NOMO-1 (cell line): ENCODE measurements around the gene INPPL1.
"Not testable (repeated sequence)": the region's sequence is repeated elsewhere in the genome, so short reads cannot be mapped to it uniquely, and the experiment has no call there.

Experiments used
- DNase-seq, 2 experiments: peaks; one replicate each; lab custom pipeline; 2025; ENCODE audit not compliant: unreplicated experiment in 2 of 2; lab: John Stamatoyannopoulos, UW

Gene INPPL1, protein sequence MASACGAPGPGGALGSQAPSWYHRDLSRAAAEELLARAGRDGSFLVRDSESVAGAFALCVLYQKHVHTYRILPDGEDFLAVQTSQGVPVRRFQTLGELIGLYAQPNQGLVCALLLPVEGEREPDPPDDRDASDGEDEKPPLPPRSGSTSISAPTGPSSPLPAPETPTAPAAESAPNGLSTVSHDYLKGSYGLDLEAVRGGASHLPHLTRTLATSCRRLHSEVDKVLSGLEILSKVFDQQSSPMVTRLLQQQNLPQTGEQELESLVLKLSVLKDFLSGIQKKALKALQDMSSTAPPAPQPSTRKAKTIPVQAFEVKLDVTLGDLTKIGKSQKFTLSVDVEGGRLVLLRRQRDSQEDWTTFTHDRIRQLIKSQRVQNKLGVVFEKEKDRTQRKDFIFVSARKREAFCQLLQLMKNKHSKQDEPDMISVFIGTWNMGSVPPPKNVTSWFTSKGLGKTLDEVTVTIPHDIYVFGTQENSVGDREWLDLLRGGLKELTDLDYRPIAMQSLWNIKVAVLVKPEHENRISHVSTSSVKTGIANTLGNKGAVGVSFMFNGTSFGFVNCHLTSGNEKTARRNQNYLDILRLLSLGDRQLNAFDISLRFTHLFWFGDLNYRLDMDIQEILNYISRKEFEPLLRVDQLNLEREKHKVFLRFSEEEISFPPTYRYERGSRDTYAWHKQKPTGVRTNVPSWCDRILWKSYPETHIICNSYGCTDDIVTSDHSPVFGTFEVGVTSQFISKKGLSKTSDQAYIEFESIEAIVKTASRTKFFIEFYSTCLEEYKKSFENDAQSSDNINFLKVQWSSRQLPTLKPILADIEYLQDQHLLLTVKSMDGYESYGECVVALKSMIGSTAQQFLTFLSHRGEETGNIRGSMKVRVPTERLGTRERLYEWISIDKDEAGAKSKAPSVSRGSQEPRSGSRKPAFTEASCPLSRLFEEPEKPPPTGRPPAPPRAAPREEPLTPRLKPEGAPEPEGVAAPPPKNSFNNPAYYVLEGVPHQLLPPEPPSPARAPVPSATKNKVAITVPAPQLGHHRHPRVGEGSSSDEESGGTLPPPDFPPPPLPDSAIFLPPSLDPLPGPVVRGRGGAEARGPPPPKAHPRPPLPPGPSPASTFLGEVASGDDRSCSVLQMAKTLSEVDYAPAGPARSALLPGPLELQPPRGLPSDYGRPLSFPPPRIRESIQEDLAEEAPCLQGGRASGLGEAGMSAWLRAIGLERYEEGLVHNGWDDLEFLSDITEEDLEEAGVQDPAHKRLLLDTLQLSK

DNA sequence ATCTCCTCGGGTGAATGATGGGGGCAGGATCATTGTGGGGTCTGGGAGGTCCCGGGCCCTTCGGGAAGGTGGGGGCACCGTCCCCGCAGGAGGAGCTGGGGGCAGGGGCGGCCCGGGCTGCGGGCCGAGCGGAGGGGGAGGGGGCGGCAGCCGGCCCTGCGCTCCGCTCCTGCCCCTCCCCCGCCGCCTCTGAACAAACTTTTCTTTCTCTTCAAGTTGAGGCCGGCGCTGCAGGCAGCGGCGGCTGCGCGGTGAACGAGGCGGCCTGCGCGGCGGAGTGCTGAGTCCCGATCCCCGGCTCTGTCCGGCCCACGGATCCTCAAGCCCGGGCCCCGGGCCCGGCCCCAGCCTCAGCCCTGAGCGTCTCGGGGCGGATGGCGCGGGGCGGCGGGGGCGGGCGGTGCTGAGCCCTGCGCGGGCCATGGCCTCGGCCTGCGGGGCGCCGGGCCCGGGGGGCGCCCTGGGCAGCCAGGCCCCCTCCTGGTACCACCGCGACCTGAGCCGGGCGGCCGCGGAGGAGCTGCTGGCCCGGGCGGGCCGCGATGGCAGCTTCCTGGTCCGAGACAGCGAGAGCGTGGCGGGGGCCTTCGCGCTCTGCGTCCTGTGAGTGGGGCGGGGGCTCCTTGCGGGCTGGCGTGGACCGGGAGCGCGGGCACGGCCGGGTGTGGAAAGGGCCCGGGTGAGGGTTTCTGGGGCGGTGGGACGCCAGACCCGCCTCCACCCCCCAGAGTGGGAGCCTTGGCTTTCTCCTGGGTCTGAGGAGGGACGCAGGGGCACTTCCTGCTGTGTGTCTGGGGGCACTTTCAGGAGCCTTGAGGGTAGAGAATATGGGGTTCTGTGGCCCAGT is at the start of gene INPPL1:
INPPL1 (plus strand) TSS at position 204 of the 847 bp plus-strand sequence; CDS start at position 422, 218 bp downstream.
- peak in 1 of 2 experiments; percentile 6 for DNase-seq

DNA sequence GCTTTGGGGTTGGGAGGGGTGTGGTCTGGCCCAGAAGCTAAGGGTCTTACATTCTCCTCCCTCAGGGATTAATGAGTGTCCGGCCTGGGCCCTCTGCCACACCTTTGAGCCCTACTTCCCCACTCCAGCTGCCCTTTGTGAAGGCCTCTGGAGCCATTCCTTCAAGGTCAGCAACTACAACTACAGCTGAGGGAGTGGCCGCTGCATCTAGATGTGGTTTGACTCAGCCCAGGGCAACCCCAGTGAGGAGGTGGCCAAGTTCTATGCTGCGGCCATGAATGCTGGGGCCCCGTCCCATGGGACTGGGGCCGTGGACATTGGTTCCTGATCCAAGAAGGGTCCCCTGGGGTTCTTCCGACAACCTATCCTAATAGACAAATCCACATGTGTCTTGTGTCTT is 46.9 kb upstream of the INPPL1 start:
- no peak for DNase-seq

DNA sequence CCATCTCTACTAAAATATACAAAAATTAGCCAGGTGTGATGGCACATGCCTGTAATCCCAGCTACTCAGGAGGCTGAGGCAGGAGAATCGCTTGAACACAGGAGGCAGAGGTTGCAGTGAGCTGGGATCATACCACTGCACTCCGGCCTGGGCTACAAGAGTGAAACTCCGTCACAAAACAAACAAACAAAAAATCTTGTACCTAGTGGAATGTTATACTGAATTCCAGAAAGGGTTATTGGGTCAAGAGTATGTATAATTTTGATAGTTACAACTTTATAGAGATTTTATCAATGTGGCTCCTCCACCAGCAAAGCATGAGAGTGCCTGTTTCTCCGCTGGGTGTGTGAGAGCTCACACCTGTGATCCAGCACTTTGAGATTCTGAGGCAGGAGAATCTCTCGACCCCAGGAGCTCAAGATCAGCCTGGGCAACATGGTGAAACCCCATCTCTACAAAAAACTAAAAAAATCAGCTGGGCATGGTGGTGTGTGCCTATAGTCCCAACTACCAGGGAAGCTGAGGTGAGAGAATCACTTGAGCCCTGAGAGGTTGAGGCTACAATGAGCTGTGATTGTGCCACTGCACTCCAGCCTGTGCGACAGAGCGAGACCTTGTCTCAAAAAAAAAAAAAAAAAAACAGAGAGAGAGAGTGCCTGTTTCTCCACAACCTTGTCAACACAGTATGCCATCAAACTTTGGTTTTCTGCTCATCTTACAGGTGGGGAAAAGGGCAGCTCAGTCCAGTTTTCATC is 45.3 kb upstream of the INPPL1 start:
- no peak for DNase-seq

DNA sequence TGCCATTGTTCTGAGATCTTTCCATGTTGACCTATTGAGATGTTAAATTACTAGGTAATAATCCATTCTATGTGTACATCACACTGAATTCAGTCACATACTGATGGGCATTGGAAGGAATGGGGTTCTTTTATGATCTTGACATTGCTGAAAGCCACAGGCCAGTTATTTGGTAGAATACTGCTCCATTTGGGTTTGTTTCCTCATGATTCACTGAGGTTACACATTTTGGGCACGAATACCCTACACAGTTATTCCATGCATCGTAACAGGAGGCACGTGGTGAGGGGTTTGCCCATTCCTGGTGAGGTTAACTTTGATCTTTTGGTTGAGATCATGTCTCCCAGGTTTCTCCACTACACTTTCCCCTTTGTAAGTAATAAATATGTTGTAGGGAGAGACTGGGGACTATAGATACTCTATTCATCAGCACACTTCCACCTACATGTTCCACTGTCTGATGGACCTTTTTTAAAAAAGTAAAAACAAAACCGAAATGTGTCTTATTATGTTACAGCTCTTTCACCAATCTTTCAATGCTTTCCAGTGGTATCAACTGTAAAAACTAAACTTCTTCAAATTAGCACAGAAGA is 44.7 kb upstream of the INPPL1 start:
- no peak for DNase-seq

DNA sequence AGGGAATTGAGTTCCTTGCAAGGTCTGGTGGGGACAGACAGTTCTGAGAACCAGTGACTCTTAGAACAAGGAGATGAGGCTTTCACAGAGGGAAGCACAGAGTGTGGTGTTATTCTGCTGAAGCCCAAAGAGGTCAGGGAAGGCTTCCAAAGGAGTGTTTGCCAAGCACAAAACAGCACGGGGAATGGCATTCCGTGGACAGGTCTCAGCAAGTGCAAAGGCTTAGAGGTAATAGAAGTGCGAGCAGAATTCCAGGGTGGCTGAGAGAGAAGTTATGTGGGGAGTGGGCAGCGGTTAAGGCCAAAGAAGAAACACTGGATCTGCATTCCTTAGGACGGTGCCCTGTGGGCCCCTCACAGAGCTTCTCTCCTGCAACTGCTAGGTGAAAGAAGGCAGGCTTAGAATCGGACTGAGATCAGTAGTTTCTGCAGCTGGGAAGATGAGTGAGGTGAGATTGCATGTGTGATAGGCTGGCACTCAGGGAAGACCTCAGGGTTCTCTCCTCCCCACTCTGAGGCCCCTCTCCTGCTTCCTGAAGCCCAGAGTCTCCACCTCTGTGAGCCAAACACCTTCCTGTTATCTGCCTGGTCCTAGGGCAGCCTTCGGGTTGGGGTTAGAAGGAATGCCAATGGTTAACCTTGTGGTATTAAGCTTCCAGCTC is 43.5 kb upstream of the INPPL1 start:
- DNase-seq, result not testable (repeated sequence)

DNA sequence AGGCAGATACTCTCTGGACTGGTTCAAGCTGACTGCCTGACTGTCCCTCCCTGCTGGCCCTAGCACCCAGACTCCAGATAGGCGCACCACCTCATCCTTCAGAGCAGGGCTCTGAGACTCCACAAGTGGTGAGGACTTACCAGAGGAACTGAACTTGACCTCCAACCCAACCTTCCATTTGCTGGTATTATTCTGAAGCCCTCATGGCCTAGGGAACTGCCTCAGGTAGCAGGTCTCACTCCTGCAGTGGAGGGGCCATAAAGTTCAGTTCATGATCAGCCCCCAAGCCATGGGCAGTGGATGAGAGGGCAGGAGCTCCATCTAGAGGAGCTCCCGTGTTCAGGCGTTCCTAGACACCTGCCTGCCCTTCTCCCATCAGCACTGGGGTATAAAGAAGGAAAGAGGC is 43.0 kb upstream of the INPPL1 start:
- DNase-seq, result not testable (repeated sequence)

DNA sequence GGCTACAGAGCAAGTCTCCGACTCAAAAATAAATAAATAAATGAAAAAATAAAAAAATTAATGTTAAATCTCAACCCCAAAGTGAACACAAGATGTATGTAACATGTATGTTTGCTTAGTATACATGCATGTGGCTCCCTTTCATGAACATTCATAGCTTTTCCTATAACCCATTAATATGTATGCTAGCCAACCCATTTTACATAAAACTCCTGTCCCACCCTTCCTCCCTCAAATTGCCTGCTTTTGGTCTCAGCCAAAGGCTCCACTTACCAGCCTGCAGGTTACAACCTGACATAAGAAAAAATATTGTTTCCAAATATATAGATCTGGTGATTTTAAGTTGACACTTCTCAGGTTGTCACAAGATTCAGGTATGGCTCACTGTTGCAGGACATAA is 36.3 kb upstream of the INPPL1 start:
- DNase-seq, result no peak

DNA sequence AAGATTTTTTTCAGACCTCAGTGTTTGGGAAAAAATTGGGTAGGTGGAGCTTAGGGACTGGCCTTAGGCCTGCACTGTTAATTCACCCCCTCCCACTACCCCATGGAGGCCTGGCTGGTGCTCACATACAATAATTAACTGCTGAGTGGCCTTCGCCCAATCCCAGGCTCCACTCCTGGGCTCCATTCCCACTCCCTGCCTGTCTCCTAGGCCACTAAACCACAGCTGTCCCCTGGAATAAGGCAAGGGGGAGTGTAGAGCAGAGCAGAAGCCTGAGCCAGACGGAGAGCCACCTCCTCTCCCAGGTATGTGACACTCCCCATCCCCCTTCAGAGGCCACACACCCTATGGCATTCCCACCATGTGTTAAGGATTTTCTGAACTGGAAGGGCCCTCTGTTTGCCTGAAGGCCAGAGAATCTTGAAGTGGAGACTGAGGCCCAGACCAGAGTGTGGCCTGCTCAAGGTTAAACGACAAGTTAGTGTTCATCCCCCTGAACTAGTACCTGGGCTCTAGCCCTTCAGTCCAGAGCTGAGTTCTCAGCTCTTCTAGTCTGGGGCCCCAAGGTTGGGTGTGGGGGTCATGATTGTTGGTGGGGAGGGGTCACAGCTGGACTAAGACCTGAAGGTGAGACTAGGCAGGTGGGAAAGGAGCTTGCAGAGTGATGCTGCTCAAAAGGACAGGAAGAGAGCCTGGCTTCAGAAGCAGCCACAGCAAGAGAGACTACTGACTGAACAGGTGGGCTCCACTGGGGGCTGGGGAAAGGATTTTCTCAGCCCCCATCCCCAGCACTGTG is 34.9 kb upstream of the INPPL1 start:
- DNase-seq, result no peak

DNA sequence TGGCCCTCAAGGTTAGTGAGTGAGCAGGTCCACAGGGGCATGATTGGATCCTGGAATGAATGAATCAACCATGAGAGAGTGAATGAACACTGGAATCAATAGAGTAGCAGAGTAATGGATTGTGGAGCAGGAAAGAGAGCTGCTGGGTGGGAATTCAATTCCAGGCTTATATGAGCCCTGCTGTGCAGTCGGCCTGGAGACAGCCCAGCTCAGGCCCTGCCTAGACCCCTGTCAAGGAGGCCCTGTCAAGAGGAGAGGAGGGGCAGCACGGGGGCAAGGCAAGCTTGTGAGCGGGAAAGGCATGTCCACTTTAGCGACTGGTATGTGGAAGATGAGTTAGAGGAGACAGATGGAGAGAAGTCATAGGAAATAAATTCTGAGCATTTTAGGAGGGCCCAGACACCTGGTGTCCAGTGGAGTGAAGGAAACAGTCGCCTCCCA is 33.9 kb upstream of the INPPL1 start:
- no peak for DNase-seq

DNA sequence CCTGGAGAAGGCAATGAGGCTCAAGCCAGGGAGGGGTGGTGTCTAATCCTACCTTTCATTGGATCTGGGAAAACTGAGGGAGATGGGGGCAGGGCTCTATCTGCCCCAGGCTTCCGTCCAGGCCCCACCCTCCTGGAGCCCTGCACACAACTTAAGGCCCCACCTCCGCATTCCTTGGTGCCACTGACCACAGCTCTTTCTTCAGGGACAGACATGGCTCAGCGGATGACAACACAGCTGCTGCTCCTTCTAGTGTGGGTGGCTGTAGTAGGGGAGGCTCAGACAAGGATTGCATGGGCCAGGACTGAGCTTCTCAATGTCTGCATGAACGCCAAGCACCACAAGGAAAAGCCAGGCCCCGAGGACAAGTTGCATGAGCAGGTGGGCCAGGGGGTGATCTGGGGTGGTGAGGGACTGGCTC is 32.6 kb upstream of the INPPL1 start, which contains the start of gene FOLR1:
FOLR1 (plus strand) TSS at position 180 of the 421 bp plus-strand sequence; CDS start at position 214, 34 bp downstream.
- DNase-seq, result no peak

DNA sequence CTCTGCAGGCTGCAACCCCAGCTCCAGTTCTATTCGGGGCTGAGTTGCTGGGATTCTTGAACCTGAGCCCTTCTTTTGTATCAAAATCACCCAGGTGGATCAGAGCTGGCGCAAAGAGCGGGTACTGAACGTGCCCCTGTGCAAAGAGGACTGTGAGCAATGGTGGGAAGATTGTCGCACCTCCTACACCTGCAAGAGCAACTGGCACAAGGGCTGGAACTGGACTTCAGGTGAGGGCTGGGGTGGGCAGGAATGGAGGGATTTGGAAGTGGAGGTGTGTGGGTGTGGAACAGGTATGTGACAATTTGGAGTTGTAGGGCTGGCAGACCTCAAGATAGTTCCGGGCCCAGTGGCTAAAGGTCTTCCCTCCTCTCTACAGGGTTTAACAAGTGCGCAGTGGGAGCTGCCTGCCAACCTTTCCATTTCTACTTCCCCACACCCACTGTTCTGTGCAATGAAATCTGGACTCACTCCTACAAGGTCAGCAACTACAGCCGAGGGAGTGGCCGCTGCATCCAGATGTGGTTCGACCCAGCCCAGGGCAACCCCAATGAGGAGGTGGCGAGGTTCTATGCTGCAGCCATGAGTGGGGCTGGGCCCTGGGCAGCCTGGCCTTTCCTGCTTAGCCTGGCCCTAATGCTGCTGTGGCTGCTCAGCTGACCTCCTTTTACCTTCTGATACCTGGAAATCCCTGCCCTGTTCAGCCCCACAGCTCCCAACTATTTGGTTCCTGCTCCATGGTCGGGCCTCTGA is 28.9 kb upstream of the INPPL1 start:
- DNase-seq, result no peak

DNA sequence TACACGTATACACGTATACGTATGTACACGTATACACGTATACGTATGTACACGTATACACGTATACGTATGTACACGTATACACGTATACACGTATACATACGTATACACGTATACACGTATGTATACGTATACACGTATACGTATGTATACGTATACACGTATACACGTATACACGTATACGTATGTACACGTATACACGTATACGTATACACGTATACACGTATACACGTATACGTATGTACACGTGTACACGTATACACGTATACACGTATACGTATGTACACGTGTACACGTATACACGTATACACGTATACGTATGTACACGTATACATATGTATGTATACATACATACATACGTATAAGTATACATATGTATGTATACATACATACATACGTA is 23.1 kb upstream of the INPPL1 start:
- DNase-seq, result not testable (repeated sequence)

DNA sequence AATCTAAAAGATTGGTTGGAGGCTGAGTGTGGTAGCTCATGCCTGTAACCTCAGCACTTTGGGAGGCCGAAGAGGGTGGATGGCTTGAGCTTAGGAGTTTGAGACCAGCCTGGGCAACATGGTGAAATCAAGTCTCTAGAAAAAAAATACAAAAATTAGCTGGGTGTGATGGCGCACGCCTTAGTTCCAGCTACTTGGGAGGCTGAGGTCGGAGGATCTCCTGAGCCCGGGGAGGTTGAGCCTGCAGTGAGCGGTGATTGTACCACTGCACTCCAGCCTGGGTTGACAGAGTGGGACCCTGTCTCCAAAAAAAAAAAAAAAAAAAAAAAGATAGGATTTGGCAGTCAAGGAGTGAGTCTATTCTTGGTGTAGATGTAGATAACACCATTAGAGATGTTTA is 22.0 kb upstream of the INPPL1 start:
- no peak for DNase-seq

DNA sequence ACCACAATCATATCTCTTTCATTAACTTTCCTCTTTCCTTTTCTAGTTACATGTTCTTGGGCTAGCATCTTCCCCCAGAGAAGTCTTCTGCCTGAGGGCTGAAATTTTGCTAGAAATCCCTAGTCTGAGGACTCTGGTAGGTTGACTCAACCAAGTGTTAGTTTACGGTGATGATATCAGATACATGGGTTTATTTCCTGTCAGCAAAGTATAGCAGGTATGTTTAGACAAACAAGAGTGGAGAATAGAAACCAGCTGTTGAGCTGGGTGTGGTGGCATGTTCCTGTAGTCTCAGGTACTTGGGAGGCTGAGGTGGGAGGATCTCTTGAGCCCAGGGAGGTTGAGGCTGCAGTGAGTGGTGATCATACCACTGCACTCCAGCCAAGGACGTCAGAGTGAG is 21.4 kb upstream of the INPPL1 start:
- DNase-seq, result no peak

DNA sequence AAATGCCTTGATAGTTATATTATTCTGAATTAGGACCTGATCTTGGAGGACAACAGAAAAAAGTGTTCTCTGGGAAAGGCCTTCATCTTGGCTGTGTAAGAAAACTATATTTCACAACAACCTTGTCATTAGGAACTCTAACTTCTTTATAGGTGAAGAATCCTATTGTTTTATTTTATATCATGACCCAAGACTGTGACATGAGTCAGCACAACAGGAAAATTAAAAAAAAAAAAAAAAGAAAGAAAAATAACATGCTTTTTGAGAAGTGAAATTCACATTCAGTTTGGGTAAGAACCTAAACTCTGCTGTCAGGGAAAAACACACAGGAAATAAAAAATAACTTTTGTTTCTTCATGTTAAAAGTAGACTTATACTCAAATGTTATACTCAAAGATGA is 19.7 kb upstream of the INPPL1 start:
- peak; percentile 2 to 28 for DNase-seq

DNA sequence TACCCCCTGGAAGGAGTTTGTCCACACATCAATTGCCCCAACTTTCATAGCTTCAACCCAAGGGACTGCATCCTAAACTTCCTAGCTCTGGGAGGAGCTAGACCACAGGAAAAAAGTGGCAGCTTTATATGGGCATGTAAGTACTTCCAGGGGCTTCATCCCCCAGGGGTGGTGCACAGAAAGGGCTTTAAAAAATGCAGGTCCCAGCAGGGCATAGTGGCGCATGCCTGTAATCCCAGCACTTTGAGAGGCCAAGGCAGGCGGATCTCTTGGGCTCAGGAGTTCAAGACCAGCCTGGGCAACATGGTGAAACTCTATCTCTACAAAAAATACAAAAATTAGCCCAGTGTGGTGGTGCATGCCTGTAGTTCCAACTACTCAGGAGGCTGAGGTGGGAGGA is 17.8 kb upstream of the INPPL1 start:
- DNase-seq, result not testable (repeated sequence)

DNA sequence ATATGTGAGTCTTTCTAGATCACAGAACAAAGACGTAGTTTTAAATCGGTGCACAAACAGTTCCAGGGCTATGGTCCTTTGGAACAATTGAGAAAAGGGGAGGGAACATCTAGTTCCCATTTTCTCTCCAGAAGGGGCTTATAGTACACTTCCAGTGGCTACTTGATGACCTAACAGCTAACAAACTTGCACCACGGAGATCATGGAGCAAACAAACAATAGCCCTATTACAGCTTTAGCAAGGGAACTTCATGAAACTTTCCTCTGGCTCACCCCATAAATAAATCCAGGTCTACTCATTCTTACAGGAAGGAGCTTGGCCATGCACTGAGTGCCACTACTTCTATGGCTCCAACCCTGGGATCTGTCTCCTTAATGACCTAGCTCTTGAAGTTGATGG is 16.3 kb upstream of the INPPL1 start:
- no peak for DNase-seq
